A549 (cell line): ENCODE measurements around the gene TBC1D2B.

ENCODE experiments used
- CEBPB ChIP-seq, 2 experiments: fragments of >200 bp in 1 of 2; sonication (Bioruptor Twin) in 1 of 2; formaldehyde crosslinking in 1 of 2; IDR thresholded peaks; 2 replicates each; pipeline ENCODE4 v1.6.1; 2012 to 2016
- POLR2A ChIP-seq: IDR thresholded peaks from 2 replicates; pipeline ENCODE4 v1.6.1; 2012; ENCODE audit warnings: mild to moderate bottlenecking, low read length
- RAD21 ChIP-seq, 2 experiments: fragments of >200 bp in 1 of 2; sonication (Bioruptor Twin) in 1 of 2; formaldehyde crosslinking in 1 of 2; IDR thresholded peaks in 1 of 2; conservative IDR thresholded peaks in 1 of 2; 2 replicates in 1 of 2; 3 replicates in 1 of 2; pipeline ENCODE4 v1.6.1; 2012 to 2018; ENCODE audit warnings: inconsistent platforms in 1 of 2
- RFX5 ChIP-seq: fragments of 450-650 bp; IDR thresholded peaks from 2 replicates; pipeline ENCODE4 v1.7.1; 2014; ENCODE audit warnings: antibody characterized with exemption, mild to moderate bottlenecking, moderate library complexity
- TF ChIP-seq, protein P1 (sequence below): fragments of >200 bp; sonication (Bioruptor Twin); formaldehyde crosslinking; IDR thresholded peaks from 3 replicates; pipeline ENCODE4 v1.5.1; 2016

DNA sequence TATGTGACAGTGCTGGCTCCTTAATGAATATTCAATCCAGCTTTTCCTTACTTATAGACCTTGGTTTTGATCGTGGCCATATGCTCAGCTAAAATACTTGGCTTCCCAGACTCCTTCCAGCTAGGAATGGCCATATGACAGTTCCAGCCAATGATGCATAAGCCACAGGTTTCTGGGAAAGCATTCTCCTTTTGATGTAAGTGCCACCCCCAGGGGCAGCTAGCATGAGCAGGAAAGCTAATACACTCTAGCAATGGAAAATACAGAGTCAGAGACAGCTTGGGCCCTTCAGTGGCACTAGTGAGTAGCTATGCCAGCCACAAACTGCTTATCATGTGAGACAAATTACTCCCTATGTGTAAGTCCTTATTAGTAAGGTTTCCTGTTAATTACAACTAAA lies 26.7 kb downstream of the TBC1D2B start:
- no peak for TF ChIP-seq RAD21 (conservative IDR thresholded peaks at IDR 0.05 in 1 of 2, IDR thresholded peaks at IDR 0.05 in 1 of 2)
- TF ChIP-seq, protein P1, sequence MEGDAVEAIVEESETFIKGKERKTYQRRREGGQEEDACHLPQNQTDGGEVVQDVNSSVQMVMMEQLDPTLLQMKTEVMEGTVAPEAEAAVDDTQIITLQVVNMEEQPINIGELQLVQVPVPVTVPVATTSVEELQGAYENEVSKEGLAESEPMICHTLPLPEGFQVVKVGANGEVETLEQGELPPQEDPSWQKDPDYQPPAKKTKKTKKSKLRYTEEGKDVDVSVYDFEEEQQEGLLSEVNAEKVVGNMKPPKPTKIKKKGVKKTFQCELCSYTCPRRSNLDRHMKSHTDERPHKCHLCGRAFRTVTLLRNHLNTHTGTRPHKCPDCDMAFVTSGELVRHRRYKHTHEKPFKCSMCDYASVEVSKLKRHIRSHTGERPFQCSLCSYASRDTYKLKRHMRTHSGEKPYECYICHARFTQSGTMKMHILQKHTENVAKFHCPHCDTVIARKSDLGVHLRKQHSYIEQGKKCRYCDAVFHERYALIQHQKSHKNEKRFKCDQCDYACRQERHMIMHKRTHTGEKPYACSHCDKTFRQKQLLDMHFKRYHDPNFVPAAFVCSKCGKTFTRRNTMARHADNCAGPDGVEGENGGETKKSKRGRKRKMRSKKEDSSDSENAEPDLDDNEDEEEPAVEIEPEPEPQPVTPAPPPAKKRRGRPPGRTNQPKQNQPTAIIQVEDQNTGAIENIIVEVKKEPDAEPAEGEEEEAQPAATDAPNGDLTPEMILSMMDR = no peak
- no peak for TF ChIP-seq POLR2A
- no peak for TF ChIP-seq CEBPB (IDR thresholded peaks at IDR 0.05)
- no peak for TF ChIP-seq RFX5
